K562 (cell line): ENCODE measurements around the gene PTPRE.

ENCODE experiments used
- EZH2 ChIP-seq: IDR thresholded peaks from 2 replicates; pipeline ENCODE4 v1.6.1; 2012; ENCODE audit warnings: low read depth, mild to moderate bottlenecking, inconsistent platforms, low read length, borderline replicate concordance
- HCFC1 ChIP-seq: IDR thresholded peaks from 2 replicates; pipeline ENCODE4 v1.6.1; 2012; ENCODE audit warnings: low read depth, low read length, improper control_type of control experiment
- NONO ChIP-seq, 2 experiments: fragments of 200-400 bp in 1 of 2; fragments of 450-650 bp in 1 of 2; formaldehyde crosslinking in 1 of 2; IDR thresholded peaks; 2 replicates each; pipeline ENCODE4 v1.6.1; 2017; ENCODE audit warnings: low read depth in 2 of 2, mild to moderate bottlenecking in 2 of 2, moderate library complexity in 2 of 2, low read length in 1 of 2
- PHF21A ChIP-seq: fragments of 450-650 bp; IDR thresholded peaks from 2 replicates; pipeline ENCODE4 v1.6.1; 2017; ENCODE audit warnings: low read depth, borderline replicate concordance
- POLR2A ChIP-seq: fragments of 450-650 bp; conservative IDR thresholded peaks from 2 replicates; pipeline ENCODE4 v1.6.1; 2016
- SETDB1 ChIP-seq: IDR thresholded peaks from one replicate; pipeline ENCODE4 v1.6.1; 2012; ENCODE audit warnings: low read length, control low read depth, inconsistent platforms
- U2AF2 ChIP-seq: fragments of 200-400 bp; formaldehyde crosslinking; optimal IDR thresholded peaks from 2 replicates; pipeline ENCODE3; 2017; ENCODE audit warnings: low read depth, mild to moderate bottlenecking, low read length
- TF ChIP-seq, protein P1 (sequence below): sonication (generic); formaldehyde crosslinking; IDR thresholded peaks from 2 replicates; pipeline ENCODE4 v1.4.0; 2020; ENCODE audit warnings: mild to moderate bottlenecking, missing genetic modification reagents
- TF ChIP-seq, protein P2 (sequence below): fragments of 250-450 bp; sonication (Bioruptor Pico); IDR thresholded peaks from 2 replicates; pipeline ENCODE4 v1.4.0; 2020; ENCODE audit warnings: mild to moderate bottlenecking, moderate library complexity
- TF ChIP-seq, protein P3 (sequence below): fragments of 450-650 bp; IDR thresholded peaks from 2 replicates; pipeline ENCODE4 v1.6.1; 2017; ENCODE audit warnings: antibody characterized with exemption, mild to moderate bottlenecking
- TF ChIP-seq, protein P4 (sequence below), 2 experiments: fragments of 450-650 bp; formaldehyde crosslinking in 1 of 2; IDR thresholded peaks; 2 replicates each; pipeline versions ENCODE4 v1.4.0 to v1.6.1; 2014 to 2020; ENCODE audit warnings: mild to moderate bottlenecking in 2 of 2, borderline replicate concordance in 1 of 2, low read depth in 1 of 2

DNA sequence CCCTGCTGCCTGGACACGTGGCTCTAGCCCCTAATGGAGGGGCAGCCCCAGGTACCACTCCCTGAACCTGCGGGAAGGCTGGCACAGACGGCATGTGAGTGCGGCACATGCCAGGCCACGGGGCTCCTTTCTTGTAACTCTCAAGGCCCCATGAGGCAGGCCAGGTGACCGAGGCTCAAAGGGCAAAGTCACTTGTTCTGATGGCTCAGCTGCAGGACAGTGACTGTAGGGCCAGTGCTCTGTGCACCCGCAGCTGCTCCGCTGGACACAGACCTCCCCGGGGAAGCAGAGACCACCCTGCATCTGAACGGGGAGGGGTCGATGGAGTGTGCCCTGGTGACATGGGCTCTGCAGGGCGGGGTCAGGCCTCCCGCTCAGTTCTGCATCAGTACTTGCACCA, 55.3 kb downstream of the PTPRE start:
- TF ChIP-seq, protein P1, sequence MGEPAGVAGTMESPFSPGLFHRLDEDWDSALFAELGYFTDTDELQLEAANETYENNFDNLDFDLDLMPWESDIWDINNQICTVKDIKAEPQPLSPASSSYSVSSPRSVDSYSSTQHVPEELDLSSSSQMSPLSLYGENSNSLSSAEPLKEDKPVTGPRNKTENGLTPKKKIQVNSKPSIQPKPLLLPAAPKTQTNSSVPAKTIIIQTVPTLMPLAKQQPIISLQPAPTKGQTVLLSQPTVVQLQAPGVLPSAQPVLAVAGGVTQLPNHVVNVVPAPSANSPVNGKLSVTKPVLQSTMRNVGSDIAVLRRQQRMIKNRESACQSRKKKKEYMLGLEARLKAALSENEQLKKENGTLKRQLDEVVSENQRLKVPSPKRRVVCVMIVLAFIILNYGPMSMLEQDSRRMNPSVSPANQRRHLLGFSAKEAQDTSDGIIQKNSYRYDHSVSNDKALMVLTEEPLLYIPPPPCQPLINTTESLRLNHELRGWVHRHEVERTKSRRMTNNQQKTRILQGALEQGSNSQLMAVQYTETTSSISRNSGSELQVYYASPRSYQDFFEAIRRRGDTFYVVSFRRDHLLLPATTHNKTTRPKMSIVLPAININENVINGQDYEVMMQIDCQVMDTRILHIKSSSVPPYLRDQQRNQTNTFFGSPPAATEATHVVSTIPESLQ (CRISPR knock-in tag) = no peak
- TF ChIP-seq, protein P2, sequence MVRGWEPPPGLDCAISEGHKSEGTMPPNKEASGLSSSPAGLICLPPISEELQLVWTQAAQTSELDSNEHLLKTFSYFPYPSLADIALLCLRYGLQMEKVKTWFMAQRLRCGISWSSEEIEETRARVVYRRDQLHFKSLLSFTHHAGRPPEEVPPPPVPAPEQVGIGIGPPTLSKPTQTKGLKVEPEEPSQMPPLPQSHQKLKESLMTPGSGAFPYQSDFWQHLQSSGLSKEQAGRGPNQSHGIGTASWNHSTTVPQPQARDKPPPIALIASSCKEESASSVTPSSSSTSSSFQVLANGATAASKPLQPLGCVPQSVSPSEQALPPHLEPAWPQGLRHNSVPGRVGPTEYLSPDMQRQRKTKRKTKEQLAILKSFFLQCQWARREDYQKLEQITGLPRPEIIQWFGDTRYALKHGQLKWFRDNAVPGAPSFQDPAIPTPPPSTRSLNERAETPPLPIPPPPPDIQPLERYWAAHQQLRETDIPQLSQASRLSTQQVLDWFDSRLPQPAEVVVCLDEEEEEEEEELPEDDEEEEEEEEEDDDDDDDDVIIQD (CRISPR knock-in tag) = no peak
- TF ChIP-seq, protein P3, sequence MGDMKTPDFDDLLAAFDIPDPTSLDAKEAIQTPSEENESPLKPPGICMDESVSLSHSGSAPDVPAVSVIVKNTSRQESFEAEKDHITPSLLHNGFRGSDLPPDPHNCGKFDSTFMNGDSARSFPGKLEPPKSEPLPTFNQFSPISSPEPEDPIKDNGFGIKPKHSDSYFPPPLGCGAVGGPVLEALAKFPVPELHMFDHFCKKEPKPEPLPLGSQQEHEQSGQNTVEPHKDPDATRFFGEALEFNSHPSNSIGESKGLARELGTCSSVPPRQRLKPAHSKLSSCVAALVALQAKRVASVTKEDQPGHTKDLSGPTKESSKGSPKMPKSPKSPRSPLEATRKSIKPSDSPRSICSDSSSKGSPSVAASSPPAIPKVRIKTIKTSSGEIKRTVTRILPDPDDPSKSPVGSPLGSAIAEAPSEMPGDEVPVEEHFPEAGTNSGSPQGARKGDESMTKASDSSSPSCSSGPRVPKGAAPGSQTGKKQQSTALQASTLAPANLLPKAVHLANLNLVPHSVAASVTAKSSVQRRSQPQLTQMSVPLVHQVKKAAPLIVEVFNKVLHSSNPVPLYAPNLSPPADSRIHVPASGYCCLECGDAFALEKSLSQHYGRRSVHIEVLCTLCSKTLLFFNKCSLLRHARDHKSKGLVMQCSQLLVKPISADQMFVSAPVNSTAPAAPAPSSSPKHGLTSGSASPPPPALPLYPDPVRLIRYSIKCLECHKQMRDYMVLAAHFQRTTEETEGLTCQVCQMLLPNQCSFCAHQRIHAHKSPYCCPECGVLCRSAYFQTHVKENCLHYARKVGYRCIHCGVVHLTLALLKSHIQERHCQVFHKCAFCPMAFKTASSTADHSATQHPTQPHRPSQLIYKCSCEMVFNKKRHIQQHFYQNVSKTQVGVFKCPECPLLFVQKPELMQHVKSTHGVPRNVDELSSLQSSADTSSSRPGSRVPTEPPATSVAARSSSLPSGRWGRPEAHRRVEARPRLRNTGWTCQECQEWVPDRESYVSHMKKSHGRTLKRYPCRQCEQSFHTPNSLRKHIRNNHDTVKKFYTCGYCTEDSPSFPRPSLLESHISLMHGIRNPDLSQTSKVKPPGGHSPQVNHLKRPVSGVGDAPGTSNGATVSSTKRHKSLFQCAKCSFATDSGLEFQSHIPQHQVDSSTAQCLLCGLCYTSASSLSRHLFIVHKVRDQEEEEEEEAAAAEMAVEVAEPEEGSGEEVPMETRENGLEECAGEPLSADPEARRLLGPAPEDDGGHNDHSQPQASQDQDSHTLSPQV = no peak
- TF ChIP-seq PHF21A (no peak), U2AF2 (no peak), EZH2 (no peak), SETDB1 (no peak), NONO (IDR thresholded peaks at IDR 0.05; ENCODE audit: low read depth in 2 of 2, low read length in 1 of 2) (no peak), POLR2A (no peak), HCFC1 (no peak)
- TF ChIP-seq, protein P4, sequence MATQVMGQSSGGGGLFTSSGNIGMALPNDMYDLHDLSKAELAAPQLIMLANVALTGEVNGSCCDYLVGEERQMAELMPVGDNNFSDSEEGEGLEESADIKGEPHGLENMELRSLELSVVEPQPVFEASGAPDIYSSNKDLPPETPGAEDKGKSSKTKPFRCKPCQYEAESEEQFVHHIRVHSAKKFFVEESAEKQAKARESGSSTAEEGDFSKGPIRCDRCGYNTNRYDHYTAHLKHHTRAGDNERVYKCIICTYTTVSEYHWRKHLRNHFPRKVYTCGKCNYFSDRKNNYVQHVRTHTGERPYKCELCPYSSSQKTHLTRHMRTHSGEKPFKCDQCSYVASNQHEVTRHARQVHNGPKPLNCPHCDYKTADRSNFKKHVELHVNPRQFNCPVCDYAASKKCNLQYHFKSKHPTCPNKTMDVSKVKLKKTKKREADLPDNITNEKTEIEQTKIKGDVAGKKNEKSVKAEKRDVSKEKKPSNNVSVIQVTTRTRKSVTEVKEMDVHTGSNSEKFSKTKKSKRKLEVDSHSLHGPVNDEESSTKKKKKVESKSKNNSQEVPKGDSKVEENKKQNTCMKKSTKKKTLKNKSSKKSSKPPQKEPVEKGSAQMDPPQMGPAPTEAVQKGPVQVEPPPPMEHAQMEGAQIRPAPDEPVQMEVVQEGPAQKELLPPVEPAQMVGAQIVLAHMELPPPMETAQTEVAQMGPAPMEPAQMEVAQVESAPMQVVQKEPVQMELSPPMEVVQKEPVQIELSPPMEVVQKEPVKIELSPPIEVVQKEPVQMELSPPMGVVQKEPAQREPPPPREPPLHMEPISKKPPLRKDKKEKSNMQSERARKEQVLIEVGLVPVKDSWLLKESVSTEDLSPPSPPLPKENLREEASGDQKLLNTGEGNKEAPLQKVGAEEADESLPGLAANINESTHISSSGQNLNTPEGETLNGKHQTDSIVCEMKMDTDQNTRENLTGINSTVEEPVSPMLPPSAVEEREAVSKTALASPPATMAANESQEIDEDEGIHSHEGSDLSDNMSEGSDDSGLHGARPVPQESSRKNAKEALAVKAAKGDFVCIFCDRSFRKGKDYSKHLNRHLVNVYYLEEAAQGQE (IDR thresholded peaks at IDR 0.05; ENCODE audit: borderline replicate concordance) = no peak
- TF ChIP-seq, protein P4 (CRISPR knock-in tag; IDR thresholded peaks at IDR 0.05; ENCODE audit: low read depth) = no peak
